GM12873 (cell line): ENCODE results near the gene NCK2.

ENCODE experiments used
- CTCF ChIP-seq: IDR thresholded peaks from 2 replicates; pipeline ENCODE4 v1.5.1; 2012; ENCODE audit warnings: low read depth, mild to moderate bottlenecking, moderate library complexity, low read length, control low read depth; ENCODE audit not compliant: insufficient read depth; ENCODE audit errors: missing control alignments

NCK2 gene

GRCh38 chr2:105796131-105796638 is 51.5 kb downstream of the NCK2 start:
- no peak for TF ChIP-seq CTCF

- TF ChIP-seq CTCF, result no peak
Measured at GRCh38 chr2:105796791-105797190, 52.1 kb downstream of the NCK2 start.

GRCh38 chr2:105797298-105797819 is 52.6 kb downstream of the NCK2 start:
- TF ChIP-seq CTCF, result no peak

GRCh38 chr2:105798595-105798994 is 53.9 kb downstream of the NCK2 start:
- no peak for TF ChIP-seq CTCF

GRCh38 chr2:105800036-105800713 is 55.5 kb downstream of the NCK2 start:
- no peak for TF ChIP-seq CTCF

GRCh38 chr2:105800953-105801635 is 56.4 kb downstream of the NCK2 start:
- TF ChIP-seq CTCF, result no peak

- TF ChIP-seq CTCF, result no peak
Measured at GRCh38 chr2:105801961-105802360, 57.2 kb downstream of the NCK2 start.
